Small intestine (tissue), 7 donors: Measurements from ENCODE around the gene PACSIN3. TPM values are rescaled to one million over a fixed set of nuclear protein-coding genes. Genes with fewer than 3 reads are reported as not detected.

Experiments used
- DNase-seq, 2 donors: peaks; one replicate each; pipeline versions ENCODE4 v3.0.0 to v3.0.0-alpha.2; 2013
- FAIRE-seq: peaks from 2 replicates; lab custom pipeline; 2012; peaks lifted over from hg19 to GRCh38; lab: Jason Lieb, UNC
- H3K27ac ChIP-seq, 3 donors: one replicate each; pipeline ENCODE4 v1.5.1; 2013; ENCODE audit warnings: low read length in 2 of 3, mild to moderate bottlenecking in 2 of 3, control low read depth in 1 of 3, inconsistent platforms in 1 of 3, low read depth in 1 of 3, moderate library complexity in 1 of 3
- H3K27me3 ChIP-seq, 3 donors: one replicate each; pipeline ENCODE4 v1.6.1; 2013; ENCODE audit warnings: low read length in 3 of 3, inconsistent platforms in 1 of 3; ENCODE audit not compliant: control insufficient read depth in 3 of 3, insufficient read depth in 3 of 3
- H3K36me3 ChIP-seq, 3 donors: one replicate each; pipeline ENCODE4 v1.6.1; 2013; ENCODE audit warnings: low read length in 3 of 3, inconsistent platforms in 1 of 3, low read depth in 1 of 3, mild to moderate bottlenecking in 1 of 3, moderate library complexity in 1 of 3; ENCODE audit not compliant: control insufficient read depth in 3 of 3, insufficient read depth in 2 of 3
- H3K4me1 ChIP-seq, 3 donors: one replicate each; pipeline ENCODE4 v1.6.1; 2013; ENCODE audit warnings: low read length in 2 of 3, inconsistent platforms in 1 of 3, low read depth in 1 of 3, mild to moderate bottlenecking in 1 of 3, moderate library complexity in 1 of 3; ENCODE audit not compliant: control insufficient read depth in 3 of 3, insufficient read depth in 2 of 3
- H3K4me3 ChIP-seq, 3 donors: one replicate each; pipeline ENCODE4 v1.5.1; 2013; ENCODE audit warnings: low read length in 3 of 3, control low read depth in 1 of 3, inconsistent platforms in 1 of 3, low read depth in 1 of 3, mild to moderate bottlenecking in 1 of 3, moderate library complexity in 1 of 3
- H3K9me3 ChIP-seq, 2 donors: one replicate each; pipeline ENCODE4 v1.6.1; 2013; ENCODE audit warnings: low read depth in 1 of 2, low read length in 1 of 2; ENCODE audit not compliant: control insufficient read depth in 2 of 2, insufficient read depth in 1 of 2
- WGBS, 3 donors: extraction: QIAGEN DNeasy Blood & Tissue Kit; methylation state at CpG; one replicate each; pipeline ENCODE4 v1.1.7; 2013; 5-methylcytosine and 5-hydroxymethylcytosine counted together
- polyA plus RNA-seq, 4 donors: library from polyadenylated mRNA; stranded (reverse) in 3 of 4; unstranded in 1 of 4; fragments of 200-250 nt in 3 of 4; fragments of 120-200 nt in 1 of 4; gene quantifications; one replicate each; pipeline versions ENCODE4 v1.2.1 to v1.2.3, GENCODE V29; 2013
- donor health status: healthy with polysubstance abuse.
- donor health status: control.
- donor health status: control.
- donor health status: Bipolar disorder and iron deficiency.
- donor health status: healthy.

The PACSIN3 gene
- polyA plus RNA-seq, 4 donors, result 2.0 to 48.3 (median 5.7) TPM

DNA sequence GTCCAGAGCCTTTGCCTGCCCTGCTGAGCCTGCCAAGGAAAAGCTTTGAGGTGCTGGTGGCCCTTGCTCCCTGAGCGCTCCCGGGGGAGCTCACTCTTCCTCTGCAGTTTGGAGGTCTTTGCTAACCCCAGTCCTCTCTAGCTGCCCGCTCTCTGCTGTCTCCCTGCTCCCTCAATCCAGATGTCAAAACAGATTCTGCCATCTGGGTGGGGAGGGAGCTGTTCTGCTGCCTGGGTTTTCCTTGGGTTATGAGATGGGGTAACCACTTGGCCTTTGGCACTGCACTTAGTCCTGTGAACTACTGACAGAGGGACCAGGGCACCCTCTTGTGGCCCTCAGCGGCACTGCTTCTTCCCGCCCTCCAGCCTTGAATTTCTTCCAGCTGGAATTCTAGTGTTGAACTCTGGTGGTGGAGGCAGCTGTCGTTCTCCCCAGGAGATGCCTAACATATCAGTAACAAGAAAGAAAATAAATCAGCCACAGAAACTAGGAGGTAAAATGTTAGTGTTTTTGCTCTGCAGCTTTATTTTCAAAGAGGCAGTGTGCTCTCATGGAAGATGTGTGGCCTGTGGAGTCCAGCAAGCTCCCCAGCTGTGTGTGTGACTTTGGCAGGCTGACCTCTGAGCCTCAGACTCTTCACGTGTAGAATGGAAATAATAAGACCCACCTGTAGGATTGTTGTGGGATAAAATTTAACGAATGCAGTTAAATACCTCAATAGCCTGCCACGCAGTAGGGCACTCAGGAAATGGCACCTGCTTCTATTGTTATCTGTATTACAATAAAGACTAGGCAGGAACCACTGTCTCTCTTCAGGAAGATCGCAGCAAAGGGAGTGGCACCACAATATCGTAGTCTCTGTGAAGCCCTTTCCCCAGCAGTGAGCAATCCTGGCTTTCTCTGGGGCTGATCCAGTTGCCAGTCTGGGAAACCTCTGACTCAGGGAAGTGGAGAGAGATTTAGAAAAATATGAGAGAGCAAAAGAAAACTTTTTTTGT lies 33.0 kb downstream of the PACSIN3 start:
- Histone ChIP-seq H3K36me3 (peaks cover 0 to 42% (median 0%) of the 10 kb centered on the region in 3 donors), H3K4me1 (peaks cover 0 to 12% (median 7%) of the 10 kb centered on the region in 3 donors), H3K27me3 (no peaks in the 10 kb centered on the region), H3K27ac (peak overlapping the region in 1 of 3 donors; percentile 32), H3K4me3 (no peak overlapping the region), H3K9me3 (no peaks in the 10 kb centered on the region)
- WGBS, 3 donors, result 24 to 37% (median 27%) methylated on average over 11 of the region's 11 CpGs
- DNase-seq (peak; percentile 81 to 88), FAIRE-seq (no peak)

DNA sequence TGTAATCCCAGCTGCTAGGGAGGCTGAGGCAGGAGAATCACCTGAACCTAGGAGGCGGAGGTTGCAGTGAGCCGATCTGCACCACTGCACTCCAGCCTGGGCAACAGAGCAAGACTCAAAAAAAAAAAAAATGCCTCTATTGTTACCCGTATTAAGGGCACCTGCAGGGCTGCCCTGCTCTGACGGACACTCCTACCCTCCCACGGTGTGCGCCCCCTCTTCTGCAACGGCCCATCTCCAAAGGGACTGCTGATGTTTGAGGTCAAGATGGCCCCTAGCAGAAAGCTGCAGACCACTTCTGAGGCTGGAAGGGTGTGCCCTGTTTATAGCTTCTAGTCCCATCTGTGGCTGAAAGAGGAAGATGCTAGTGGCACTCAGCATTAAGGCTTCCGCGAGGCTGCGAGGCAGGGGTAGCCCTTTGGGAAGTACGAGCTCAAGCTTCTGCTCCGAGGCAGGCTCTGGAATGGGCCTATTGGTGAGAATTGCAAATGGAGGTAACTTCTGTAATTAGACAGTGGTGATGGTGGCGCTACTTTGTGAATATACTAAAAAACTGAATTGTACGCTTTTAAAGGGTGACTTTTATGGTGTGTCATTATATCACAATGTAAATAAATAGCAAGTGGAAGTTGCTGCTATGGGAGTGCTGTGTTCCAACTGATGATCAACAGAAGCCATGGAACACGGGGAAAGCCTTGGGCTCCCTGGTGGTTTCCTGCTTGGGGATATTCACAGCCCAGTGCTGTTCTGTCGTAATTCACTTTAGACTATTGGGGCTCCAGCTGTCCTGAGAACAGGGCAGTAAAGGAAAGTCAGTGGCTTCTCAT lies 33.9 kb downstream of the PACSIN3 start:
- Histone ChIP-seq H3K4me1 (peaks cover 0 to 12% (median 7%) of the 10 kb centered on the region in 3 donors), H3K9me3 (no peaks in the 10 kb centered on the region), H3K36me3 (peaks cover 0 to 41% (median 0%) of the 10 kb centered on the region in 3 donors), H3K4me3 (no peak overlapping the region), H3K27ac (peak overlapping the region in 1 of 3 donors; percentile 32), H3K27me3 (no peaks in the 10 kb centered on the region)
- FAIRE-seq, result no peak
- DNase-seq, result no peak
- 81 to 88% (median 84%) methylated on average over 16 of the region's 16 CpGs for WGBS, 3 donors

DNA sequence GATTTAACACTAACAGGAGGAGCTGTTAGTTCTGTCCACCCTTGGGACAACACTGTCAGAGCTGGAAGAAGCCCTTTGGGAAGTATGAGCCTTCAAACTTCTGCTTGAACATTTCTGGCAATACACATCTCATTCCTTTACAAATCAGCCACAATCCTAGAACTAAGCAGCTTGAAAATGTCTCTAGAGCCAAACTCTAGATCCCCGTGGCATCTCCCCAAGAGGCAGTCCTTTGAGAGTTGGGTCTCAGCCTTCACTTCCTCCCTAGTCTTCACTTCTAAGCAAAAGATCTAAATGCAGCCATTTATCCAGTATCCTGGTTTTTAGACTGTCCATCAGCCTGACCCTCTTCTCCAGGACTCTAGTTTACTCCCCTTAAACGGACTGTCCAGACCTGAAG lies 36.5 kb downstream of the PACSIN3 start:
- WGBS, 3 donors, result 22 to 38% (median 29%) methylated on average over 2 of the region's 2 CpGs
- DNase-seq (no peak), FAIRE-seq (no peak)
- H3K27me3 ChIP-seq, result no peaks in the 10 kb centered on the region
- no peak overlapping the region for H3K4me3 ChIP-seq
- H3K4me1 ChIP-seq, result peaks cover 0 to 12% (median 7%) of the 10 kb centered on the region in 3 donors
- H3K27ac ChIP-seq, result no peak overlapping the region
- H3K9me3 ChIP-seq, result no peaks in the 10 kb centered on the region
- H3K36me3 ChIP-seq, result peaks cover 0 to 27% (median 0%) of the 10 kb centered on the region in 3 donors

DNA sequence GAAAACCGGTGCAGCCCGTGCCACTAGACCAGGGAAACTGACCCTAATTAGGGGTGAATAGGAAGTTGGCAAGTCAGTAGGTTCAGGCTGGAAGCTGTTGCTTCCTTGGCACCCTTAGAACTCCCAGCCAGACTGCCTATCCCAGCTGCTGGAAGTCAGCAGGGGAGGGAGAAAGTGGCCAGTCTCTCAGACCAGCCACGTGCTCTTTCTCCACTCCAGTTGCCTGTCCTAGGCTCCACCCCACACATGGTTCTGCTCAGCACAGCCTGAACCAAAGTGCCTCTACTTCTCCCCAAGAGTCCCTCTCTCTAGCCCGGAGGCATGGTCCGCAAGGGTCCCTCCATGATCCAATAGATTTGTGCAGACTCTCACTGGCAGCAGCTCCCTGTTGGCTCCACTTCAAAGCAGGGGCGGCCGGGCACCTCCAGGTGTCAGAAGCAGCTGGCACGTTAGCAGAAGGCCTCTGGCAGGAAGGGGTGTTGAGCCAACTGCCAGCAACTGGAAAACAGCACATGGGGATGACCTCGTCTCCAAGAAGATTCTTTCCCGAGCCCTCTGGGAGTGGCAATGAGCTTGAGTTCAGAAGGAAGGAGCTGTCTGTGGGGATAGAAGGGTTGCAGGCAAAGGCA lies 37.2 kb downstream of the PACSIN3 start:
- peak in 1 of 2 donors; percentile 41 for DNase-seq
- Histone ChIP-seq H3K36me3 (peaks cover 0 to 20% (median 0%) of the 10 kb centered on the region in 3 donors), H3K4me1 (peaks cover 0 to 12% (median 7%) of the 10 kb centered on the region in 3 donors), H3K27me3 (no peaks in the 10 kb centered on the region), H3K4me3 (no peak overlapping the region), H3K9me3 (no peaks in the 10 kb centered on the region), H3K27ac (peak overlapping the region in 1 of 3 donors; percentile 17)
- no peak for FAIRE-seq
- WGBS, 3 donors, result 16 to 50% (median 32%) methylated on average over 10 of the region's 10 CpGs

DNA sequence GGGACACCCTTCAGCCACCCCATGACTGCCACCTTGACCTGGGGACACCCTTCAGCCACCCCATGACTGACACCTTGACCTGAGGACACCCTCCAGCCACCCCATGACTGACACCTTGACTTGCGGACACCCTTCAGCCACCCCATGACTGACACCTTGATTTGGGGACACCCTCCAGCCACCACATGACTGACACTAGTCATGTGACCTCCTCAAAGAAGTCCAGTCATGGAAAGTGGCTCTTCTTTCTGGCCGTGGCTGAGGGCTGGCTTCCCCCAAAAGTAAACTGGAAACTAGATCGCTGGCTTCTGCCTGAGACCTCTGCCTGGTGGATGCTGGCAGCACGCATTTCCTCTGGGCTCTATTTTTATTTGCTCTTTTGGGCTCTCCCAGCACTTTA lies 38.0 kb downstream of the PACSIN3 start:
- no peak overlapping the region for H3K4me3 ChIP-seq
- FAIRE-seq (no peak), DNase-seq (no peak)
- no peak overlapping the region for H3K27ac ChIP-seq
- peaks cover 0 to 8% (median 6%) of the 10 kb centered on the region in 3 donors for H3K4me1 ChIP-seq
- H3K36me3 ChIP-seq, result peaks cover 0 to 22% (median 0%) of the 10 kb centered on the region in 3 donors
- no peaks in the 10 kb centered on the region for H3K9me3 ChIP-seq
- 53 to 75% (median 55%) methylated on average over 4 of the region's 4 CpGs for WGBS, 3 donors
- no peaks in the 10 kb centered on the region for H3K27me3 ChIP-seq

DNA sequence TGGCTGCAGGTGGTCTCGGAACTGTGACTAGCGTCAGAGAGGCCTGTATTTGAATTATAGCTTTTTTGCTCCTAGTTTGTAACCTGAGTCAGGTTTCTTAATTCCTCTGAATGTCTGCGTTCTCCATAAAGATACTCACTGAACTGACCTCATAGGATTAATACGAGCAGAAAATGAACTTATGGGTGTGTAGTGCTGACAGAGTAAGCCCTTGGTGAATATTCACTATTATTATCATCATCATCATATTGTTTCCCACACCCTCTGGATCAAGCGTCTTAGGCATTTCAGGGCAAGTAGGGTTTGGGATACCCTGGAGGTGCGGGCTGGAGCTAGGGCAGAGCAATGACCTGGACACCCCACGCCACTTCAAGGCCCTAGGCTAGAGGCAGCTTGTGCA lies 38.6 kb downstream of the PACSIN3 start:
- no peak overlapping the region for H3K27ac ChIP-seq
- no peak overlapping the region for H3K4me3 ChIP-seq
- no peaks in the 10 kb centered on the region for H3K9me3 ChIP-seq
- WGBS, 3 donors, result 94 to 97% (median 97%) methylated on average over 7 of the region's 7 CpGs
- DNase-seq (no peak), FAIRE-seq (no peak)
- peaks cover 0 to 23% (median 0%) of the 10 kb centered on the region in 3 donors for H3K36me3 ChIP-seq
- H3K4me1 ChIP-seq, result peaks cover 0 to 5% (median 4%) of the 10 kb centered on the region in 3 donors
- no peaks in the 10 kb centered on the region for H3K27me3 ChIP-seq

DNA sequence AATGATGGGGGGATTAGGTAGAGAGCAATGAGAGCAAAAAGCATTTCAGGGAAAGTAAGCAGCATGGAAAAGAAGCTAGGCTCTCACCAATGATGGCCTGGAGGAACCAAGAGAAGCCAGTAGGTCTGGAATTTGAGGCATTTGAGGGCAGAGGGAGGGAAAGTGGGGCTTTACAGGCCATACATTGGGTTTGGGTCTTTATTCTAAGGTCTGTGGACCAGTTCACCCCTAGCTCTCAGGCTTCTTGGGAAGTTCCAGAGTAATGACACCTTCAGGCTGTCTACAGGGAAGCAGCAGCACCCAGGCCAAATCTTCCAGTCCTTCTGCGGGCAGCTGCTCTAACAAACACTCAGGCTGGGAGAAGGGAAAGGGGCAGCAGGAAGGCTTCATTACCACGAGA lies 39.0 kb downstream of the PACSIN3 start:
- H3K27ac ChIP-seq, result no peak overlapping the region
- no peaks in the 10 kb centered on the region for H3K9me3 ChIP-seq
- no peak for DNase-seq
- no peak overlapping the region for H3K4me3 ChIP-seq
- peaks cover 0 to 23% (median 0%) of the 10 kb centered on the region in 3 donors for H3K36me3 ChIP-seq
- FAIRE-seq, result no peak
- H3K27me3 ChIP-seq, result no peaks in the 10 kb centered on the region
- WGBS, 3 donors, result 70 to 91% (median 85%) methylated on average over 2 of the region's 2 CpGs
- peaks cover 0 to 5% (median 0%) of the 10 kb centered on the region in 3 donors for H3K4me1 ChIP-seq
